HEK293T (cell line): Measurements from ENCODE around the gene NUF2.
A peak's percentile ranks its signal among the peaks of the same experiment; 100 is the strongest.
"Not testable (repeated sequence)": the region's sequence is repeated elsewhere in the genome, so short reads cannot be mapped to it uniquely, and the experiment has no call there.

Experiments
- CTCF ChIA-PET: fragments of 350-600 bp; formaldehyde crosslinking; extraction: SDS; loops from one replicate; lab custom pipeline; 2021; ENCODE audit warnings: antibody characterized with exemption, inconsistent platforms; lab: Yijun Ruan, JAX
- POLR2A ChIA-PET: fragments of 350-600 bp; formaldehyde crosslinking; extraction: SDS; loops from one replicate; lab custom pipeline; 2020; ENCODE audit warnings: antibody characterized with exemption, inconsistent platforms; lab: Yijun Ruan, JAX
- DNase-seq: peaks from one replicate; pipeline ENCODE4 v3.0.0; 2012; ENCODE audit warnings: mixed read lengths; ENCODE audit errors: extremely low spot score
- ARNT ChIP-seq: fragments of 450-650 bp; IDR thresholded peaks from 2 replicates; pipeline ENCODE4 v1.6.1; 2017; ENCODE audit warnings: mild to moderate bottlenecking
- BHLHE40 ChIP-seq: fragments of 450-650 bp; IDR thresholded peaks from 2 replicates; pipeline ENCODE4 v1.6.1; 2016; ENCODE audit warnings: mild to moderate bottlenecking, moderate library complexity, borderline replicate concordance
- CTBP1 ChIP-seq: fragments of 450-650 bp; IDR thresholded peaks from 2 replicates; pipeline ENCODE4 v1.6.1; 2016; ENCODE audit warnings: borderline replicate concordance
- ELF4 ChIP-seq: fragments of 450-650 bp; IDR thresholded peaks from 2 replicates; pipeline ENCODE4 v1.6.1; 2017; ENCODE audit warnings: antibody characterized with exemption
- FOXA1 ChIP-seq: fragments of 450-650 bp; IDR thresholded peaks from 2 replicates; pipeline ENCODE4 v1.6.1; 2016; ENCODE audit warnings: mild to moderate bottlenecking
- FOXK2 ChIP-seq: fragments of 450-650 bp; IDR thresholded peaks from 2 replicates; pipeline ENCODE4 v1.6.1; 2016; ENCODE audit warnings: mild to moderate bottlenecking
- FOXM1 ChIP-seq: fragments of 450-650 bp; IDR thresholded peaks from 2 replicates; pipeline ENCODE4 v1.6.1; 2017; ENCODE audit warnings: mild to moderate bottlenecking, borderline replicate concordance
- HDGF ChIP-seq: fragments of 450-650 bp; IDR thresholded peaks from 2 replicates; pipeline ENCODE4 v1.6.1; 2017; ENCODE audit warnings: antibody characterized with exemption, borderline replicate concordance
- L3MBTL2 ChIP-seq: fragments of 450-650 bp; conservative IDR thresholded peaks from 2 replicates; pipeline ENCODE4 v1.6.1; 2016; ENCODE audit warnings: mild to moderate bottlenecking
- LEF1 ChIP-seq: fragments of 450-650 bp; IDR thresholded peaks from 2 replicates; pipeline ENCODE4 v1.6.1; 2017; ENCODE audit warnings: mild to moderate bottlenecking, borderline replicate concordance
- NFRKB ChIP-seq: fragments of 450-650 bp; IDR thresholded peaks from 2 replicates; pipeline ENCODE4 v1.6.1; 2016; ENCODE audit warnings: mild to moderate bottlenecking, moderate library complexity
- PKNOX1 ChIP-seq: fragments of 450-650 bp; IDR thresholded peaks from 2 replicates; pipeline ENCODE4 v1.6.1; 2016
- SP1 ChIP-seq: fragments of 450-650 bp; IDR thresholded peaks from 2 replicates; pipeline ENCODE4 v1.6.1; 2017
- SUZ12 ChIP-seq: fragments of 450-650 bp; IDR thresholded peaks from 2 replicates; pipeline ENCODE4 v1.6.1; 2016; ENCODE audit warnings: mild to moderate bottlenecking
- TARDBP ChIP-seq: fragments of 450-650 bp; IDR thresholded peaks from 2 replicates; pipeline ENCODE4 v1.6.1; 2016
- ZNF384 ChIP-seq: fragments of 450-650 bp; IDR thresholded peaks from 2 replicates; pipeline ENCODE4 v1.6.1; 2016

NUF2 gene

GRCh38 chr1:163305441-163305840 is 16.3 kb upstream of the NUF2 start:
- CTCF ChIA-PET: no interaction called here
- TF ChIP-seq ARNT: no peak
- TF ChIP-seq FOXK2: no peak
- TF ChIP-seq BHLHE40: no peak
- TF ChIP-seq SP1: no peak
- no peak for TF ChIP-seq CTBP1
- TF ChIP-seq SUZ12: no peak
- no peak for DNase-seq
- POLR2A ChIA-PET: no interaction called here

- ChIA-PET CTCF (interaction anchor here (0.6 kb wide), 1 partner anchor 1798 kb away, joined by 5 read pairs; no protein-coding TSS in a partner anchor), POLR2A (interaction anchor here (0.5 kb wide), 1 partner anchor 723 kb away, joined by 3 read pairs; no protein-coding TSS in a partner anchor)
- no peak for DNase-seq
- TF ChIP-seq L3MBTL2 (no peak), NFRKB (no peak), ELF4 (no peak)
Measured at GRCh38 chr1:163307479-163308171, 14.1 kb upstream of the NUF2 start.

- ChIA-PET CTCF (no interaction called here), POLR2A (no interaction called here)
- TF ChIP-seq BHLHE40 (no peak), ARNT (no peak), TARDBP (no peak), FOXM1 (no peak), FOXA1 (no peak), CTBP1 (no peak), SP1 (no peak), ZNF384 (no peak), NFRKB (no peak), ELF4 (no peak), HDGF (no peak), SUZ12 (no peak), LEF1 (no peak), PKNOX1 (no peak), FOXK2 (no peak), L3MBTL2 (no peak)
- DNase-seq: no peak
Measured at GRCh38 chr1:163308811-163309210, 12.9 kb upstream of the NUF2 start.

GRCh38 chr1:163315773-163316374 is 5.9 kb upstream of the NUF2 start:
- DNase-seq: peak; percentile 12
- POLR2A ChIA-PET: no interaction called here
- TF ChIP-seq NFRKB (no peak), CTBP1 (no peak)

GRCh38 chr1:163320891-163321290 is 863 bp upstream of the NUF2 start:
- ChIA-PET POLR2A (interaction anchor here (1.3 to 1.5 kb wide), 2 partner anchors 19 to 461 kb away, joined by 3 to 4 read pairs; partner anchors contain the start of gene CCDC190), CTCF (no interaction called here)
- DNase-seq: no peak
- no peak for TF ChIP-seq LEF1
- TF ChIP-seq CTBP1: no peak
- TF ChIP-seq BHLHE40: no peak

More at GRCh38 chr1:163315773-163316374, 5.9 kb upstream of the NUF2 start:
- CTCF ChIA-PET: interaction anchor here (0.9 to 1.4 kb wide), 5 partner anchors 141 to 462 kb away, joined by 4 to 8 read pairs (median 4); partner anchors contain the start of gene RGS4

- DNase-seq, POLR2A ChIA-PET, CTCF ChIA-PET: not testable (repeated sequence)
Measured at GRCh38 chr1:163323339-163323738, 1.6 kb downstream of the NUF2 start.

- ChIA-PET CTCF (no interaction called here), POLR2A (interaction anchor here (1.7 kb wide), 1 partner anchor 9 kb away, joined by 4 read pairs; the partner anchor contains the start of gene NUF2)
- TF ChIP-seq SUZ12: no peak
- no peak for TF ChIP-seq PKNOX1
- TF ChIP-seq HDGF: no peak
- no peak for TF ChIP-seq LEF1
- TF ChIP-seq ARNT: no peak
- TF ChIP-seq TARDBP: no peak
- TF ChIP-seq BHLHE40: no peak
- no peak for DNase-seq
Measured at GRCh38 chr1:163331116-163331515, 9.4 kb downstream of the NUF2 start.

GRCh38 chr1:163335216-163335615 is 13.5 kb downstream of the NUF2 start:
- ChIA-PET CTCF (no interaction called here), POLR2A (no interaction called here)
- no peak for DNase-seq
- TF ChIP-seq TARDBP (no peak), ELF4 (no peak), FOXM1 (no peak), BHLHE40 (no peak), HDGF (no peak), SUZ12 (no peak), SP1 (no peak), PKNOX1 (no peak)
